HL-60 (cell line): Measurements from ENCODE around the gene TMED6.

Source experiments
- CTCF ChIP-seq: IDR thresholded peaks from one replicate; pipeline ENCODE4 v1.5.1; 2011; ENCODE audit warnings: low read length, control low read depth, inconsistent platforms; ENCODE audit not compliant: insufficient read depth
- POLR2AphosphoS5 ChIP-seq: IDR thresholded peaks from 2 replicates; pipeline ENCODE4 v1.6.1; 2012; ENCODE audit warnings: low read depth

DNA sequence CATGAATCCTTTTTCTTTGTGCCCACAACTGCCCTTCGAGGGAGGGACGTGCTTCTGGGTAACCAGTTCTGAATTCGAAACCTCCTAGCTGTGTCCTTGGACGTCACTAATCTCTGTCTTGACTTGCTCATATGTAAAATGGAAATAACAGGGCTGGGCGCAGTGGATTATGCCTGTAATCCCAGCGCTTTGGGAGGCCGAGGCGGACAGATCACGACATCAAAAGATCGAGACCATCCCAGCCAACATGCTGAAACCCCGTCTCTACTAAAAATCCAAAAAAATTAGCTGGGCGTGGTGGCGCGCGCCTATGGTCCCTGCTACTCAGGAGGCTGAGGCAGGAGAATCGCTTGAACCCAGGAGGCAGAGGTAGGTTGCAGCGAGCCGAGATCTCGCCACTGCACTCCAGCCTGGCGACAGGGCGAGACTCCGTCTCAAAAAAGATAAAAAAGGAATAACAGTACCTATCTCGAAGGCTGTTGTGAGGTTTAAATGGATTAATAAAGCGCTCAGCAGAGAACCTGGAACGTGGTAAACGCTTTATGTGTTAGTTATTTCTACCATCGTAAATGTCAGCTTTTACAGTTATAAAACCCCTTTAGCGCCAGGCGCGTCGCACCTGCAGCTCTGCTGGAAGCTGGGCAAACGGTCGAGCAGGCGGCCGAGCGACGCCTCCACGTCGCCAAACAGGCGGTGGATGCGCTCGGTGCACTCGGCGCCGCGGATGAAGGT is 12.9 kb downstream of the TMED6 start:
- TF ChIP-seq CTCF (no peak), POLR2AphosphoS5 (no peak)
